ENCODE measurements around the gene VAT1L.
A peak's percentile ranks its signal among the peaks of the same experiment; 100 is the strongest.

VAT1L gene

DNA sequence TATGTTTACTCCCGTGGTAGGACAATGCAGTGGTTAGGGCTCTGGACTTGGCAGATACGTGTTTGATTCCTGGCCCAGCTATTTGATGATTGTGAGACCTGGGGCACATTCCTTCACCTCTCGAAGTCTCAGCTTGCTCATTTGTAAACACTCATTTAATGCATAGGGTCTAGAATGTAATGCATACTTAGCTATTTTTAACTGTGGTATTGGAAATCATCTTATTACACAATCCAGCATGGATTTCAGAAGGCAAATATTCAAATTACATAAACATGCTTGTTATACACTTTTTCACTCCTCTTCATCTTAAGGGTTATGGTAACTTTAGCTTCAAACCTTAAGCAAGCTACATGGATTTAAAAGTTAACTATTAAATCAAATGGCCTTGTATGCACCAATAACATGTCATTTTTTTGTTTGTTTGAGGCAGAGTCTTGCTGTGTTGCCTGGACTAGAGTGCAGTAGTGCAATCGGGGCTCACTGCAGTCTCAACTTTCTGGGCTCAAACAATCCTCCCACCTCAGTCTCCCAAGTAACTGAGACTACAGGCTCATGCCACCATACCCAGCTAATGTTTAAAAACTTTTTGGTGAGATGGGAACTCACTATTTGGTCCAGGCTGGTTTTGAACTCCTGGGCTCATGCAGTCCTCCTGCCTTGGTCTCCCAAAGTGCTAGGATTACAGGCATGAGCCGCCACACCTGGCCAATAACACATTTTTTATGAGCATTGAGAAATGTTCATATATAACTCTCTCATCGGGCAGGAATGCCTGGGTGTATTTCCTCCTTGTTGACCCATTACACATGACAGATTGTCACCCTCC, 52.5 kb downstream of the VAT1L start:
- TF ChIP-seq, protein P1, sequence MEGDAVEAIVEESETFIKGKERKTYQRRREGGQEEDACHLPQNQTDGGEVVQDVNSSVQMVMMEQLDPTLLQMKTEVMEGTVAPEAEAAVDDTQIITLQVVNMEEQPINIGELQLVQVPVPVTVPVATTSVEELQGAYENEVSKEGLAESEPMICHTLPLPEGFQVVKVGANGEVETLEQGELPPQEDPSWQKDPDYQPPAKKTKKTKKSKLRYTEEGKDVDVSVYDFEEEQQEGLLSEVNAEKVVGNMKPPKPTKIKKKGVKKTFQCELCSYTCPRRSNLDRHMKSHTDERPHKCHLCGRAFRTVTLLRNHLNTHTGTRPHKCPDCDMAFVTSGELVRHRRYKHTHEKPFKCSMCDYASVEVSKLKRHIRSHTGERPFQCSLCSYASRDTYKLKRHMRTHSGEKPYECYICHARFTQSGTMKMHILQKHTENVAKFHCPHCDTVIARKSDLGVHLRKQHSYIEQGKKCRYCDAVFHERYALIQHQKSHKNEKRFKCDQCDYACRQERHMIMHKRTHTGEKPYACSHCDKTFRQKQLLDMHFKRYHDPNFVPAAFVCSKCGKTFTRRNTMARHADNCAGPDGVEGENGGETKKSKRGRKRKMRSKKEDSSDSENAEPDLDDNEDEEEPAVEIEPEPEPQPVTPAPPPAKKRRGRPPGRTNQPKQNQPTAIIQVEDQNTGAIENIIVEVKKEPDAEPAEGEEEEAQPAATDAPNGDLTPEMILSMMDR (IDR thresholded peaks at IDR 0.05; ENCODE audit: low read depth, low read length) = no peak
- peak; percentile 45 for DNase-seq (ENCODE audit: extremely low read depth, low read depth)

DNA sequence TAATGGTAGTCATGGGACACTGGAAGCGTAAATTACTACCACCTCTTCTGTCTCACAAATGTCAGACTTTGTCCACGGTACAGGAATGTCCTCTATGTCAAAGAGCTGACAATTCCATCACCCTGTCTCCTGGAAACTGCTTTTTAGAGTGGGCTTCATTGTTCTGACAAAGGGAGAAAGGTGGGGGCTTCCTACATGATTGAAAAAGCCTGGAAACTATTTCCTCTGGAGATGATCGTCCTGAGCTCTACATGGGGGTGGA, 53.1 kb downstream of the VAT1L start:
- TF ChIP-seq, protein P1 (IDR thresholded peaks at IDR 0.05; ENCODE audit: low read depth, low read length) = no peak
- no peak for DNase-seq (ENCODE audit: extremely low read depth, low read depth)

DNA sequence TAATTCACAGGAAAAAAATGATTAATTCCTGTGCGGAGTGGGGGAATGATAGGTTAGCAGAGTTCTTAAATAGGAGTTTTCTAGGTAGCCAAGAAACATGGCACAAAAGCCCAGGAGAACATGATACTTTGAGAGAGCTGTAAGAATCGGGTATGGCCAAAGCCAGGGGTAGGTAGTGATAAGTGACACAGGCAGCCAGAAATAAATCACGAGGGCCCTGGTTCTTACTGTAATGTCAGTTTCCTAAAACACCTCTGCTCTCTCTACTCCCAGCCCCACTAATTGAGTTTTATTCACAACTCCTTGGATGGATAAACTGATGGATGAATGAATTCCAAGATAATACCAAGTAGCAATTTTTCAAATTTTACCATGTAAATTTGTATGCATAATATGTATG, 54.1 kb downstream of the VAT1L start:
- no peak for DNase-seq (ENCODE audit: extremely low read depth, low read depth)
- TF ChIP-seq, protein P1 (IDR thresholded peaks at IDR 0.05; ENCODE audit: low read depth, low read length) = no peak

DNA sequence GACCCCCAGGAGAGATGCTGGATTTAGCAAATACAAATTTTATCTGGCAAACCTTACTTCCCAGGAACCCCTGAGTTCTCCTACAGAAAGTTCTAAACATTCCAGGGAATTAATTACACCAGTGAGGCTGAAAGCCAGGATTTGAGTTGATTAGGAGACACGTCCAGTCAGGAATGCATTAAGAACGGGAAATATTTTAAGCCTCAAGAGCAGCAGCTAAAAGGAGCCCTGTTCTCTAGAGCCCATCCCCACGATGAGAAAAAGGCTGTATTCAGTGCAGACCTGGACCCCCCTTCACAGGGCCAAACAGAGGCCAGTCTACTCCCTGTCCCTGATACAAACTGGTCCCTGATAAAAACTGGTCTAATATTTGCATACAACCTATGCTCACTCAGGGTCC, 55.0 kb downstream of the VAT1L start:
- TF ChIP-seq, protein P1 (IDR thresholded peaks at IDR 0.05; ENCODE audit: low read depth, low read length) = no peak
- DNase-seq (ENCODE audit: extremely low read depth, low read depth) = no peak

GRCh38 chr16:77844801-77845200, 56.4 kb downstream of the VAT1L start:
- no peak for DNase-seq (ENCODE audit: extremely low read depth, low read depth)
- TF ChIP-seq, protein P1 (IDR thresholded peaks at IDR 0.05; ENCODE audit: low read depth, low read length) = no peak

DNA sequence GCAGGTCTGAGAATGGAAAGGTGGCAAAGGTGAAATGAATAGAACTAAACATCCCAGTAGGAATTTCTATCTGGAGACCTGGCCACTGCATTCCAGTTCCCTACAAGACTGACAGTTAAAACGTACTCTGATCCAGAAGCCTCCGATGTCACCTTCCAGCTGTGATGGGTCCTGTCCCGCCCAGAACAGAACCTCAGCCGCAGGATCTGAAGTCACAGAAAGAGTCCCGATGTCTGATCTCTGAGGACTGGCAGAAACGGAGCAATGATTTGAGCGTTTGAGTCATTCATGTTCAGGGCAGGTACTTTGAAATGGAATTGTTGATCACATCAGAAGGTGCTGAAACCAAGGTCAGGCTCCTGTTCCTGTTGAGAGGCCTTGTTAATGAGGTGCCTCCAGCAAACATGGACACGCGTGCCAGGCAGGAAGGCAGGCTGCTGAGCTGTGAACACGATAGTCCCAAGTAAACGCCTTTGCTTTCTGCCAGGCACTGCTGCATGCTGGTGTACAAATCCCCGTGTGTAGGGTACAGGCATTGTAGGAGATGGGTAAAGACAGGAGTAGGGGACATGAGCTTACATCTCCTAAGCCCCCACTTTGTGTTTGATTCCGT, 61.4 kb downstream of the VAT1L start:
- TF ChIP-seq, protein P1 (IDR thresholded peaks at IDR 0.05; ENCODE audit: low read depth, low read length) = no peak
- DNase-seq (ENCODE audit: extremely low read depth, low read depth) = no peak

DNA sequence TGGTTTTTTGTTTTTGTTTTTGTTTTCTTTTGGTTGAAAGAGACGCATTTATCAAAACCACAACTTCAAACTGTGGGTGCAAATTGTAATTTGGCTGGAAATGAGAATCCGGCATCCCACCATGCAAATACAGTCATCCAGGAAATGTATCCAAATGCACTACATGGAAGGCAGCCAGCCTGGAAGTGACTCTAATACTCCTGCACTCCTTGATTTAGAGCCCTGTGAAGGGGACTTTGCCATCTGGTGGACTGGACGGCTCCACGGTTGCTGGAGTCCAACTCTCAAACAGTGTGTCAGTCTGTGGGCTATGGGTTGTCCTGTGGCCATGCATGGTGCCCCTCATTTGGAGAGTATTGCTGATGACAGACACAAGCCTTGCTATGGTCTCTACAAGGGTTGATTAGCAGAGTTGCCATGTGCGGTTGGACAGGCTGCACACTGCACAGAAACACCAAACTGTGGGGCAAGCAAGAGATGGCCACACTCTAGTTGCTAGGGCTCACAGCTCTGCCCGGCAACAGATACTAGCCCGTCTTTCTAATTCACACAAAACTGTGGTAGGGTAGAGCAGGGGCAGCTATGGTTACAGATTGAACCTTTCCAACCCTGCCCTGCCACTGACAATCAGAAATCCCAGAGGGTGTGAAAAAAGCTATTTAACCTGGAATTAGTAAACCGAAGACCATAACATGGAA, 62.4 kb downstream of the VAT1L start:
- TF ChIP-seq, protein P1 (IDR thresholded peaks at IDR 0.05; ENCODE audit: low read depth, low read length) = no peak
- DNase-seq (ENCODE audit: extremely low read depth, low read depth) = no peak

All from AG09319 (cell line).